HEK293 (cell line): ENCODE data around the gene C12orf42.

Experiments
- CTCF ChIA-PET: fragments of 350-600 bp; formaldehyde crosslinking; extraction: SDS; loops from one replicate; lab custom pipeline; 2021; ENCODE audit warnings: antibody characterized with exemption; lab: Yijun Ruan, JAX
- POLR2A ChIA-PET: fragments of 300-600 bp; formaldehyde crosslinking; extraction: SDS; loops from one replicate; lab custom pipeline; 2020; ENCODE audit warnings: antibody characterized with exemption, inconsistent platforms; lab: Yijun Ruan, JAX
- H3K27ac ChIP-seq: fragments of 200-500 bp; sonication (Bioruptor generic); 2 replicates; pipeline ENCODE4 v1.5.1; 2014; ENCODE audit warnings: low read depth, low read length, control low read depth, inconsistent platforms; ENCODE audit errors: extremely low read depth
- H3K36me3 ChIP-seq, 2 experiments: fragments of 200-500 bp in 1 of 2; sonication (Bioruptor generic) in 1 of 2; 1 replicate in 1 of 2; 2 replicates in 1 of 2; pipeline ENCODE4 v1.5.1; 2014 to 2017; ENCODE audit warnings: inconsistent platforms in 2 of 2, low read length in 2 of 2; ENCODE audit not compliant: control insufficient read depth in 2 of 2, insufficient read depth in 1 of 2
- H3K4me1 ChIP-seq: fragments of 200-500 bp; sonication (Bioruptor generic); 2 replicates; pipeline ENCODE4 v1.5.1; 2014; ENCODE audit warnings: mild to moderate bottlenecking, low read length, inconsistent platforms; ENCODE audit not compliant: control insufficient read depth, insufficient read depth
- H3K4me3 ChIP-seq: 2 replicates; pipeline ENCODE4 v1.5.1; 2011; ENCODE audit warnings: low read depth, mild to moderate bottlenecking, control low read depth, low read length, moderate library complexity
- H3K9me3 ChIP-seq: fragments of 200-500 bp; sonication (Bioruptor generic); 2 replicates; pipeline ENCODE4 v1.5.1; 2014; ENCODE audit warnings: low read depth, low read length, inconsistent platforms; ENCODE audit not compliant: control insufficient read depth, insufficient read depth
- SETDB1 ChIP-seq: IDR thresholded peaks from one replicate; pipeline ENCODE4 v1.6.1; 2017; ENCODE audit warnings: mild to moderate bottlenecking, low read length, moderate library complexity, mixed read lengths; ENCODE audit not compliant: insufficient read length
- ZBTB1 ChIP-seq: fragments of 450-650 bp; formaldehyde crosslinking; IDR thresholded peaks from 2 replicates; pipeline ENCODE4 v1.5.1; 2016; ENCODE audit warnings: missing biosample characterization, missing genetic modification characterization
- ZFP69B ChIP-seq: fragments of 450-650 bp; formaldehyde crosslinking; IDR thresholded peaks from 2 replicates; pipeline ENCODE4 v1.5.1; 2016; ENCODE audit warnings: missing biosample characterization, missing genetic modification characterization
- ZNF335 ChIP-seq: fragments of 450-650 bp; formaldehyde crosslinking; conservative IDR thresholded peaks from 2 replicates; pipeline ENCODE4 v1.5.1; 2016; ENCODE audit warnings: missing biosample characterization, missing genetic modification characterization
- ZNF521 ChIP-seq: fragments of 450-650 bp; formaldehyde crosslinking; IDR thresholded peaks from 2 replicates; pipeline ENCODE4 v1.5.1; 2017; ENCODE audit warnings: missing biosample characterization, mild to moderate bottlenecking, missing genetic modification characterization
- ZNF544 ChIP-seq: fragments of 450-650 bp; formaldehyde crosslinking; IDR thresholded peaks from 2 replicates; pipeline ENCODE4 v1.5.0; 2017; ENCODE audit warnings: missing biosample characterization, missing genetic modification characterization
- ZNF600 ChIP-seq: fragments of 450-650 bp; formaldehyde crosslinking; IDR thresholded peaks from 2 replicates; pipeline ENCODE4 v1.5.1; 2016; ENCODE audit warnings: missing biosample characterization, missing genetic modification characterization
- ZNF776 ChIP-seq: fragments of 450-650 bp; formaldehyde crosslinking; IDR thresholded peaks from 2 replicates; pipeline ENCODE4 v1.5.0; 2017; ENCODE audit warnings: missing biosample characterization, missing genetic modification characterization, borderline replicate concordance
- TF ChIP-seq, protein P1 (sequence below): fragments of 450-650 bp; formaldehyde crosslinking; IDR thresholded peaks from 2 replicates; pipeline ENCODE4 v1.5.1; 2016; ENCODE audit warnings: missing biosample characterization, missing genetic modification characterization
- TF ChIP-seq, protein P2 (sequence below): fragments of 450-650 bp; formaldehyde crosslinking; IDR thresholded peaks from 2 replicates; pipeline ENCODE4 v1.5.1; 2016; ENCODE audit warnings: missing biosample characterization, missing genetic modification characterization, borderline replicate concordance
- TF ChIP-seq, protein P3 (sequence below): fragments of 450-650 bp; formaldehyde crosslinking; conservative IDR thresholded peaks from 2 replicates; pipeline ENCODE4 v1.5.1; 2016; ENCODE audit warnings: low read depth, missing biosample characterization, missing genetic modification characterization
- TF ChIP-seq, protein P4 (sequence below): fragments of 450-650 bp; formaldehyde crosslinking; IDR thresholded peaks from 2 replicates; pipeline ENCODE4 v1.5.1; 2016; ENCODE audit warnings: missing biosample characterization, missing genetic modification characterization
- TF ChIP-seq, protein P5 (sequence below): fragments of 450-650 bp; formaldehyde crosslinking; IDR thresholded peaks from 2 replicates; pipeline ENCODE4 v1.5.1; 2016; ENCODE audit warnings: missing biosample characterization, missing genetic modification characterization

C12orf42 gene

DNA sequence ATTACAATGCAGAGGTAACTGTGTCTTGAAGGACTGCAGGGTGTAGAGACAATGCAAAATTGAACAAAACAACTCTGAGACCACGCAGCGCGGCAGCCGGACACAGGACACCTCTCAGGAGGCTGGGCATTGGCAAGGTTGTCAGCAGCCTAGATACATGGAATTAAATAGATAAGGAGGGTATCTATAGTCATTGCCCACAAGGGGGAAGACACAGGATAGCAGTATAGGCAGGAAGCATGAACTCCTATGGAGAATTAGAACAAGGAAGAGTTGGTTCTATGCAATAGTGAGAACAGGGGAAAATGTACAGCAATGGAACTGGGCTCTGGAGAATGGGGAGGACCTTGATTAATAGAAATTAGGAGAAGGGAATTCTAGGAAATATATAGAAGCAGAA lies 164.1 kb downstream of the C12orf42 start:
- no peaks in the 10 kb centered on the region for H3K36me3 ChIP-seq
- TF ChIP-seq SETDB1 = no peak
- TF ChIP-seq, protein P1, sequence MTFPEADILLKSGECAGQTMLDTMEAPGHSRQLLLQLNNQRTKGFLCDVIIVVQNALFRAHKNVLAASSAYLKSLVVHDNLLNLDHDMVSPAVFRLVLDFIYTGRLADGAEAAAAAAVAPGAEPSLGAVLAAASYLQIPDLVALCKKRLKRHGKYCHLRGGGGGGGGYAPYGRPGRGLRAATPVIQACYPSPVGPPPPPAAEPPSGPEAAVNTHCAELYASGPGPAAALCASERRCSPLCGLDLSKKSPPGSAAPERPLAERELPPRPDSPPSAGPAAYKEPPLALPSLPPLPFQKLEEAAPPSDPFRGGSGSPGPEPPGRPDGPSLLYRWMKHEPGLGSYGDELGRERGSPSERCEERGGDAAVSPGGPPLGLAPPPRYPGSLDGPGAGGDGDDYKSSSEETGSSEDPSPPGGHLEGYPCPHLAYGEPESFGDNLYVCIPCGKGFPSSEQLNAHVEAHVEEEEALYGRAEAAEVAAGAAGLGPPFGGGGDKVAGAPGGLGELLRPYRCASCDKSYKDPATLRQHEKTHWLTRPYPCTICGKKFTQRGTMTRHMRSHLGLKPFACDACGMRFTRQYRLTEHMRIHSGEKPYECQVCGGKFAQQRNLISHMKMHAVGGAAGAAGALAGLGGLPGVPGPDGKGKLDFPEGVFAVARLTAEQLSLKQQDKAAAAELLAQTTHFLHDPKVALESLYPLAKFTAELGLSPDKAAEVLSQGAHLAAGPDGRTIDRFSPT (tag by site-specific recombination) = no peak
- TF ChIP-seq ZNF335 = no peak
- TF ChIP-seq, protein P2, sequence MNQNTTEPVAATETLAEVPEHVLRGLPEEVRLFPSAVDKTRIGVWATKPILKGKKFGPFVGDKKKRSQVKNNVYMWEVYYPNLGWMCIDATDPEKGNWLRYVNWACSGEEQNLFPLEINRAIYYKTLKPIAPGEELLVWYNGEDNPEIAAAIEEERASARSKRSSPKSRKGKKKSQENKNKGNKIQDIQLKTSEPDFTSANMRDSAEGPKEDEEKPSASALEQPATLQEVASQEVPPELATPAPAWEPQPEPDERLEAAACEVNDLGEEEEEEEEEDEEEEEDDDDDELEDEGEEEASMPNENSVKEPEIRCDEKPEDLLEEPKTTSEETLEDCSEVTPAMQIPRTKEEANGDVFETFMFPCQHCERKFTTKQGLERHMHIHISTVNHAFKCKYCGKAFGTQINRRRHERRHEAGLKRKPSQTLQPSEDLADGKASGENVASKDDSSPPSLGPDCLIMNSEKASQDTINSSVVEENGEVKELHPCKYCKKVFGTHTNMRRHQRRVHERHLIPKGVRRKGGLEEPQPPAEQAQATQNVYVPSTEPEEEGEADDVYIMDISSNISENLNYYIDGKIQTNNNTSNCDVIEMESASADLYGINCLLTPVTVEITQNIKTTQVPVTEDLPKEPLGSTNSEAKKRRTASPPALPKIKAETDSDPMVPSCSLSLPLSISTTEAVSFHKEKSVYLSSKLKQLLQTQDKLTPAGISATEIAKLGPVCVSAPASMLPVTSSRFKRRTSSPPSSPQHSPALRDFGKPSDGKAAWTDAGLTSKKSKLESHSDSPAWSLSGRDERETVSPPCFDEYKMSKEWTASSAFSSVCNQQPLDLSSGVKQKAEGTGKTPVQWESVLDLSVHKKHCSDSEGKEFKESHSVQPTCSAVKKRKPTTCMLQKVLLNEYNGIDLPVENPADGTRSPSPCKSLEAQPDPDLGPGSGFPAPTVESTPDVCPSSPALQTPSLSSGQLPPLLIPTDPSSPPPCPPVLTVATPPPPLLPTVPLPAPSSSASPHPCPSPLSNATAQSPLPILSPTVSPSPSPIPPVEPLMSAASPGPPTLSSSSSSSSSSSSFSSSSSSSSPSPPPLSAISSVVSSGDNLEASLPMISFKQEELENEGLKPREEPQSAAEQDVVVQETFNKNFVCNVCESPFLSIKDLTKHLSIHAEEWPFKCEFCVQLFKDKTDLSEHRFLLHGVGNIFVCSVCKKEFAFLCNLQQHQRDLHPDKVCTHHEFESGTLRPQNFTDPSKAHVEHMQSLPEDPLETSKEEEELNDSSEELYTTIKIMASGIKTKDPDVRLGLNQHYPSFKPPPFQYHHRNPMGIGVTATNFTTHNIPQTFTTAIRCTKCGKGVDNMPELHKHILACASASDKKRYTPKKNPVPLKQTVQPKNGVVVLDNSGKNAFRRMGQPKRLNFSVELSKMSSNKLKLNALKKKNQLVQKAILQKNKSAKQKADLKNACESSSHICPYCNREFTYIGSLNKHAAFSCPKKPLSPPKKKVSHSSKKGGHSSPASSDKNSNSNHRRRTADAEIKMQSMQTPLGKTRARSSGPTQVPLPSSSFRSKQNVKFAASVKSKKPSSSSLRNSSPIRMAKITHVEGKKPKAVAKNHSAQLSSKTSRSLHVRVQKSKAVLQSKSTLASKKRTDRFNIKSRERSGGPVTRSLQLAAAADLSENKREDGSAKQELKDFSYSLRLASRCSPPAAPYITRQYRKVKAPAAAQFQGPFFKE = no peak
- TF ChIP-seq ZNF600 (tag by site-specific recombination) = no peak
- TF ChIP-seq ZFP69B = no peak
- H3K4me3 ChIP-seq = no peak overlapping the region
- no peaks in the 10 kb centered on the region for H3K9me3 ChIP-seq
- POLR2A ChIA-PET = no interaction called here
- H3K4me1 ChIP-seq = no peaks in the 10 kb centered on the region
- CTCF ChIA-PET = no interaction called here
- H3K27ac ChIP-seq = no peak overlapping the region

DNA sequence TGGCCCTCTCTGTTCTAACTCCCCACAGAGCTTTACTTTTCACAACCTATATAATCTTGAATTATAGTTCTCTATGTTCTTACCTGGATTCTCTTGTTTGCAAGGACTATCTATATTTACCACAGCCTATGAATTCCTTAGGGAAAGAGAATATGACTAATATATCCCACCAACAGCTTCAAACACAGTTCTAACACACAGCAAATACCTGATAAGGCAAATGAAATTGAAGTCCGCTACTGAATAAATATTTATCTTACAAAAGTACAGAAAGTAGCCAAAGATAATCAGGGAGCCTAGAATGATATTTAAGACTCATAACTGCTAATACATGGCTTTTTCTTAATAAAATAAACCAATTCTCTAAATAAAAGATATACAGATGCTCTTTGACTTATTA lies 165.1 kb downstream of the C12orf42 start:
- H3K4me1 ChIP-seq = no peaks in the 10 kb centered on the region
- TF ChIP-seq, protein P3, sequence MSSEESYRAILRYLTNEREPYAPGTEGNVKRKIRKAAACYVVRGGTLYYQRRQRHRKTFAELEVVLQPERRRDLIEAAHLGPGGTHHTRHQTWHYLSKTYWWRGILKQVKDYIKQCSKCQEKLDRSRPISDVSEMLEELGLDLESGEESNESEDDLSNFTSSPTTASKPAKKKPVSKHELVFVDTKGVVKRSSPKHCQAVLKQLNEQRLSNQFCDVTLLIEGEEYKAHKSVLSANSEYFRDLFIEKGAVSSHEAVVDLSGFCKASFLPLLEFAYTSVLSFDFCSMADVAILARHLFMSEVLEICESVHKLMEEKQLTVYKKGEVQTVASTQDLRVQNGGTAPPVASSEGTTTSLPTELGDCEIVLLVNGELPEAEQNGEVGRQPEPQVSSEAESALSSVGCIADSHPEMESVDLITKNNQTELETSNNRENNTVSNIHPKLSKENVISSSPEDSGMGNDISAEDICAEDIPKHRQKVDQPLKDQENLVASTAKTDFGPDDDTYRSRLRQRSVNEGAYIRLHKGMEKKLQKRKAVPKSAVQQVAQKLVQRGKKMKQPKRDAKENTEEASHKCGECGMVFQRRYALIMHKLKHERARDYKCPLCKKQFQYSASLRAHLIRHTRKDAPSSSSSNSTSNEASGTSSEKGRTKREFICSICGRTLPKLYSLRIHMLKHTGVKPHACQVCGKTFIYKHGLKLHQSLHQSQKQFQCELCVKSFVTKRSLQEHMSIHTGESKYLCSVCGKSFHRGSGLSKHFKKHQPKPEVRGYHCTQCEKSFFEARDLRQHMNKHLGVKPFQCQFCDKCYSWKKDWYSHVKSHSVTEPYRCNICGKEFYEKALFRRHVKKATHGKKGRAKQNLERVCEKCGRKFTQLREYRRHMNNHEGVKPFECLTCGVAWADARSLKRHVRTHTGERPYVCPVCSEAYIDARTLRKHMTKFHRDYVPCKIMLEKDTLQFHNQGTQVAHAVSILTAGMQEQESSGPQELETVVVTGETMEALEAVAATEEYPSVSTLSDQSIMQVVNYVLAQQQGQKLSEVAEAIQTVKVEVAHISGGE (tag by site-specific recombination) = no peak
- TF ChIP-seq, protein P4, sequence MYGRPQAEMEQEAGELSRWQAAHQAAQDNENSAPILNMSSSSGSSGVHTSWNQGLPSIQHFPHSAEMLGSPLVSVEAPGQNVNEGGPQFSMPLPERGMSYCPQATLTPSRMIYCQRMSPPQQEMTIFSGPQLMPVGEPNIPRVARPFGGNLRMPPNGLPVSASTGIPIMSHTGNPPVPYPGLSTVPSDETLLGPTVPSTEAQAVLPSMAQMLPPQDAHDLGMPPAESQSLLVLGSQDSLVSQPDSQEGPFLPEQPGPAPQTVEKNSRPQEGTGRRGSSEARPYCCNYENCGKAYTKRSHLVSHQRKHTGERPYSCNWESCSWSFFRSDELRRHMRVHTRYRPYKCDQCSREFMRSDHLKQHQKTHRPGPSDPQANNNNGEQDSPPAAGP = no peak
- TF ChIP-seq, protein P5, sequence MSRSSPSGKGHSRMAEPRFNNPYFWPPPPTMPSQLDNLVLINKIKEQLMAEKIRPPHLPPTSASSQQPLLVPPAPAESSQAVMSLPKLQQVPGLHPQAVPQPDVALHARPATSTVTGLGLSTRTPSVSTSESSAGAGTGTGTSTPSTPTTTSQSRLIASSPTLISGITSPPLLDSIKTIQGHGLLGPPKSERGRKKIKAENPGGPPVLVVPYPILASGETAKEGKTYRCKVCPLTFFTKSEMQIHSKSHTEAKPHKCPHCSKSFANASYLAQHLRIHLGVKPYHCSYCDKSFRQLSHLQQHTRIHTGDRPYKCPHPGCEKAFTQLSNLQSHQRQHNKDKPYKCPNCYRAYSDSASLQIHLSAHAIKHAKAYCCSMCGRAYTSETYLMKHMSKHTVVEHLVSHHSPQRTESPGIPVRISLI (tag by site-specific recombination) = no peak
- no peak for TF ChIP-seq ZBTB1 (tag by site-specific recombination)
- TF ChIP-seq ZNF776 (tag by site-specific recombination) = no peak
- TF ChIP-seq ZNF521 (tag by site-specific recombination) = no peak
- TF ChIP-seq ZNF544 = no peak
- TF ChIP-seq, all 188 proteins: peak for 0
- CTCF ChIA-PET = no interaction called here
- Histone ChIP-seq H3K36me3 (no peaks in the 10 kb centered on the region), H3K9me3 (no peaks in the 10 kb centered on the region), H3K4me3 (no peak overlapping the region), H3K27ac (no peak overlapping the region)
- POLR2A ChIA-PET = no interaction called here
